ENCODE results near the gene PDGFA. TPM values are rescaled to one million over a fixed set of nuclear protein-coding genes. Genes with fewer than 3 reads are reported as not detected.

The PDGFA gene
- polyA plus RNA-seq, 1 donor (not counting 4 experiments of a cell fraction or from before 2014, with no cell fraction given): 14.8 TPM

DNA sequence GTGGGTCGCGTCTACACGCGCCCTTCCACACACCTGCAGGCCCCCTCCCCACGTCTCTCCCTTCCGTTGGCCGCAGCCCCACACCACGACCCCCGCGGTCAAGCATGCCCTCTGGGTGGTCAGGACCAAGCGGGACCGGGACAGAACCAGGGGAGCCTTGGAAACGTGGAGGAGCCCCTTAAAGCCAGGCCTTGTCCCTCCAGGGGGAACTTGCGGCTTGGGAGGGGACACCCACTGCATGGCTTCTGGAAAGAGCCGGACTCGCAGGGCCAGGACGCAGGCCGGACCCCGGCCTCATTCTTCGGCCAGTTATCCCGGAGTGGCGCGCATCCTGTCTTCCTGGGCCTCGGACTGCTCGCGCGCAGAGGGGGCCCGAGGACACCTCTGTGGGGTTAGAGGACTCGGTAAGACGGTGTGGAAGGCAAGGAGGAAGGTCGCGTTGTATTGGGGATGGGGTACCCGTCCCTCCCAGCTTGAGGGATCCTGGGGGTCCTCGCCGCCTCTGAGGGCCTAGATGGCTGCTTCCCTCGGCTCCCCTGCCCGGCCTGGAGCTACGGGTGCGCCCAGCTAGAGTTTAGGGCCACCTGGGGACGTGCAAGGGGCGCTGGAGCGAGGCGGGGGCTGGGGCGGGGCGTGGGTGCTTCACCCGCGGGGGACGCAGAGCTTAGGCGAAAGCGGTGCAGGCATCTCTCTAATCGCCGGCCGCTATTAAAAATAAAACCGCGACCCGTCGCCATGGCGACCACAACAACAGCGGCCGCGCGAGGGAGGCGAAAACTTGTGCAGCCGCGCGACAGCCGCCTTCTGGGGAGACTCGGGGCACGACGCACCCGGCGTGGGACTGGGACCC, 1.8 kb upstream of the PDGFA start:
- FAIRE-seq: no peak
- no peak overlapping the region for H3K9ac ChIP-seq (ENCODE audit: control insufficient read depth, extremely low read depth, insufficient read depth, low read length)

GRCh38 chr7:520503-521161, 986 bp upstream of the PDGFA start:
- Histone ChIP-seq H3K4me2 (ENCODE audit: control insufficient read depth, extremely low read depth, insufficient read depth, low read depth, low read length) (peak overlapping the region; percentile 32), H3K4me3 (ENCODE audit: control insufficient read depth in 2 of 3, extremely low read depth in 1 of 3, insufficient read depth in 2 of 3, low read depth in 1 of 3, low read length in 3 of 3) (peak overlapping the region in 2 of 3 experiments; percentile 39 to 63), H2AFZ (ENCODE audit: control insufficient read depth, low read length) (no peak overlapping the region), H3K27me3 (ENCODE audit: control insufficient read depth, extremely low read depth, insufficient read depth, low read length) (peaks cover 30% of the 10 kb centered on the region), H3K36me3 (ENCODE audit: control insufficient read depth in 2 of 2, extremely low read depth in 1 of 2, insufficient read depth in 2 of 2, low read length in 2 of 2) (no peaks in the 10 kb centered on the region), H3K9me1 (ENCODE audit: control insufficient read depth, extremely low read depth, insufficient read depth, low read length) (no peaks in the 10 kb centered on the region), H3K27ac (ENCODE audit: control insufficient read depth, insufficient read depth, low read length) (no peak overlapping the region), H3K9ac (ENCODE audit: control insufficient read depth, extremely low read depth, insufficient read depth, low read length) (peak overlapping the region; percentile 9), H3K79me2 (ENCODE audit: control insufficient read depth, insufficient read depth, low read length) (peaks cover 30% of the 10 kb centered on the region), H3K4me1 (ENCODE audit: control insufficient read depth, extremely low read depth, insufficient read depth, low read length) (peaks cover 21% of the 10 kb centered on the region), H3K9me3 (ENCODE audit: control insufficient read depth, low read depth, low read length) (no peaks in the 10 kb centered on the region), H4K20me1 (ENCODE audit: control insufficient read depth, extremely low read depth, insufficient read depth, low read length) (no peaks in the 10 kb centered on the region)
- FAIRE-seq (no peak), DNase-seq (ENCODE audit: low read depth, low spot score) (no peak)
- dilution Hi-C loops (cut with MboI; ENCODE audit: extremely low pct_ligation_motif_present, low sequenced_read_pairs): no loop called here
- TF ChIP-seq EZH2 (IDR thresholded peaks at IDR 0.05; ENCODE audit: low read length) (no peak), CTCF (optimal IDR thresholded peaks at IDR 0.05 in 1 of 3, IDR thresholded peaks at IDR 0.05 in 1 of 3, conservative IDR thresholded peaks at IDR 0.05 in 1 of 3; ENCODE audit: extremely low read depth in 1 of 3, insufficient read depth in 2 of 3, low read length in 3 of 3) (peak in 1 of 3 experiments; percentile 23)

More for the DNA sequence above, 1.8 kb upstream of the PDGFA start:
- Histone ChIP-seq H3K36me3 (ENCODE audit: control insufficient read depth in 2 of 2, extremely low read depth in 1 of 2, insufficient read depth in 2 of 2, low read length in 2 of 2) (no peaks in the 10 kb centered on the region), H3K79me2 (ENCODE audit: control insufficient read depth, insufficient read depth, low read length) (peaks cover 23% of the 10 kb centered on the region), H3K9me1 (ENCODE audit: control insufficient read depth, extremely low read depth, insufficient read depth, low read length) (no peaks in the 10 kb centered on the region), H4K20me1 (ENCODE audit: control insufficient read depth, extremely low read depth, insufficient read depth, low read length) (no peaks in the 10 kb centered on the region), H3K9me3 (ENCODE audit: control insufficient read depth, low read depth, low read length) (no peaks in the 10 kb centered on the region), H3K4me1 (ENCODE audit: control insufficient read depth, extremely low read depth, insufficient read depth, low read length) (peaks cover 24% of the 10 kb centered on the region), H3K27ac (ENCODE audit: control insufficient read depth, insufficient read depth, low read length) (no peak overlapping the region), H2AFZ (ENCODE audit: control insufficient read depth, low read length) (no peak overlapping the region), H3K4me3 (ENCODE audit: control insufficient read depth in 2 of 3, extremely low read depth in 1 of 3, insufficient read depth in 2 of 3, low read depth in 1 of 3, low read length in 3 of 3) (peak overlapping the region; percentile 15 to 57 (median 56)), H3K4me2 (ENCODE audit: control insufficient read depth, extremely low read depth, insufficient read depth, low read depth, low read length) (peak overlapping the region; percentile 79), H3K27me3 (ENCODE audit: control insufficient read depth, extremely low read depth, insufficient read depth, low read length) (peaks cover 30% of the 10 kb centered on the region)
- TF ChIP-seq EZH2 (IDR thresholded peaks at IDR 0.05; ENCODE audit: low read length) (no peak), CTCF (optimal IDR thresholded peaks at IDR 0.05 in 1 of 3, IDR thresholded peaks at IDR 0.05 in 1 of 3, conservative IDR thresholded peaks at IDR 0.05 in 1 of 3; ENCODE audit: extremely low read depth in 1 of 3, insufficient read depth in 2 of 3, low read length in 3 of 3) (no peak)
- dilution Hi-C loops (cut with MboI; ENCODE audit: extremely low pct_ligation_motif_present, low sequenced_read_pairs): no loop called here
- DNase-seq (ENCODE audit: low read depth, low spot score): no peak
